Effector memory CD8-positive, alpha-beta T cell (primary cell): ENCODE measurements around the gene KCP.

ENCODE experiments used
- ATAC-seq: fragments of 150-1000 bp; cut with Tn5 transposase; replicated peaks from 2 replicates; pipeline ENCODE4 v1.10.0; 2021; ENCODE audit warnings: mild to moderate bottlenecking, moderate library complexity
- DNase-seq, 3 experiments: peaks; one replicate each; pipeline ENCODE4 v3.0.0; 2021
- H3K27ac Mint-ChIP-seq, 2 donors: one replicate each; pipeline ENCODE4 v1.8.0; 2022; ENCODE audit warnings: mild to moderate bottlenecking in 2 of 2, mixed read lengths in 2 of 2, moderate library complexity in 2 of 2
- H3K27me3 Mint-ChIP-seq, 2 donors: one replicate each; pipeline ENCODE4 v1.8.0; 2022; ENCODE audit warnings: mixed read lengths in 2 of 2
- H3K36me3 Mint-ChIP-seq: one replicate; pipeline ENCODE4 v1.8.0; 2022; ENCODE audit warnings: mild to moderate bottlenecking, moderate library complexity, mixed read lengths; ENCODE audit not compliant: insufficient read depth
- H3K4me1 Mint-ChIP-seq, 2 donors: one replicate each; pipeline ENCODE4 v1.8.0; 2022; ENCODE audit warnings: low read depth in 2 of 2, mixed read lengths in 2 of 2
- H3K4me3 Mint-ChIP-seq, 2 donors: one replicate each; pipeline ENCODE4 v1.8.0; 2022; ENCODE audit warnings: mild to moderate bottlenecking in 2 of 2, mixed read lengths in 2 of 2, moderate library complexity in 2 of 2
- H3K9me3 Mint-ChIP-seq, 2 donors: one replicate each; pipeline ENCODE4 v1.8.0; 2022; ENCODE audit warnings: mixed read lengths in 2 of 2

KCP gene

GRCh38 chr7:128846781-128847444 is 63.6 kb downstream of the KCP start:
- DNase-seq (no peak), ATAC-seq (no peak)
- Mint-ChIP-seq H3K27me3 (no peaks in the 10 kb centered on the region), H3K27ac (no peak overlapping the region), H3K36me3 (no peaks in the 10 kb centered on the region), H3K9me3 (no peaks in the 10 kb centered on the region), H3K4me1 (peaks cover 0 to 1% of the 10 kb centered on the region in 2 donors), H3K4me3 (no peak overlapping the region)

- Mint-ChIP-seq H3K9me3 (no peaks in the 10 kb centered on the region), H3K27ac (no peak overlapping the region), H3K4me3 (no peak overlapping the region), H3K27me3 (no peaks in the 10 kb centered on the region), H3K36me3 (no peaks in the 10 kb centered on the region), H3K4me1 (peaks cover 0 to 1% of the 10 kb centered on the region in 2 donors)
- ATAC-seq (no peak), DNase-seq (no peak)
Measured at GRCh38 chr7:128845987-128846386, 64.5 kb downstream of the KCP start.

- DNase-seq (no peak), ATAC-seq (no peak)
- no peaks in the 10 kb centered on the region for H3K36me3 Mint-ChIP-seq
- no peak overlapping the region for H3K4me3 Mint-ChIP-seq
- H3K9me3 Mint-ChIP-seq: no peaks in the 10 kb centered on the region
- no peak overlapping the region for H3K27ac Mint-ChIP-seq
- peaks cover 0 to 1% of the 10 kb centered on the region in 2 donors for H3K4me1 Mint-ChIP-seq
- peaks cover 0 to 4% of the 10 kb centered on the region in 2 donors for H3K27me3 Mint-ChIP-seq
Measured at GRCh38 chr7:128845475-128845874, 65.0 kb downstream of the KCP start.

- H3K4me3 Mint-ChIP-seq: no peak overlapping the region
- no peak overlapping the region for H3K27ac Mint-ChIP-seq
- DNase-seq (no peak), ATAC-seq (no peak)
- no peaks in the 10 kb centered on the region for H3K9me3 Mint-ChIP-seq
- peaks cover 0 to 8% of the 10 kb centered on the region in 2 donors for H3K27me3 Mint-ChIP-seq
- H3K36me3 Mint-ChIP-seq: no peaks in the 10 kb centered on the region
- H3K4me1 Mint-ChIP-seq: peaks cover 0 to 1% of the 10 kb centered on the region in 2 donors
Measured at GRCh38 chr7:128844777-128845311, 65.7 kb downstream of the KCP start.

- H3K27ac Mint-ChIP-seq: no peak overlapping the region
- H3K4me3 Mint-ChIP-seq: no peak overlapping the region
- H3K9me3 Mint-ChIP-seq: no peaks in the 10 kb centered on the region
- ATAC-seq (no peak), DNase-seq (no peak)
- H3K27me3 Mint-ChIP-seq: peaks cover 0 to 8% of the 10 kb centered on the region in 2 donors
- peaks cover 0 to 1% of the 10 kb centered on the region in 2 donors for H3K4me1 Mint-ChIP-seq
- no peaks in the 10 kb centered on the region for H3K36me3 Mint-ChIP-seq
Measured at GRCh38 chr7:128843938-128844621, 66.4 kb downstream of the KCP start.

GRCh38 chr7:128842674-128843641 is 67.6 kb downstream of the KCP start:
- peaks cover 0 to 1% of the 10 kb centered on the region in 2 donors for H3K4me1 Mint-ChIP-seq
- DNase-seq (no peak), ATAC-seq (no peak)
- peaks cover 0 to 8% of the 10 kb centered on the region in 2 donors for H3K27me3 Mint-ChIP-seq
- H3K27ac Mint-ChIP-seq: no peak overlapping the region
- no peak overlapping the region for H3K4me3 Mint-ChIP-seq
- no peaks in the 10 kb centered on the region for H3K36me3 Mint-ChIP-seq
- no peaks in the 10 kb centered on the region for H3K9me3 Mint-ChIP-seq

GRCh38 chr7:128841921-128842673 is 68.4 kb downstream of the KCP start:
- ATAC-seq (peak; percentile 76), DNase-seq (peak; percentile 44 to 55 (median 53))
- H3K4me3 Mint-ChIP-seq: no peak overlapping the region
- no peaks in the 10 kb centered on the region for H3K9me3 Mint-ChIP-seq
- peaks cover 0 to 1% of the 10 kb centered on the region in 2 donors for H3K4me1 Mint-ChIP-seq
- no peaks in the 10 kb centered on the region for H3K36me3 Mint-ChIP-seq
- H3K27ac Mint-ChIP-seq: no peak overlapping the region
- peaks cover 0 to 8% of the 10 kb centered on the region in 2 donors for H3K27me3 Mint-ChIP-seq

GRCh38 chr7:128841171-128841690 is 69.3 kb downstream of the KCP start:
- H3K27me3 Mint-ChIP-seq: peaks cover 0 to 16% of the 10 kb centered on the region in 2 donors
- no peak overlapping the region for H3K27ac Mint-ChIP-seq
- peaks cover 0 to 1% of the 10 kb centered on the region in 2 donors for H3K4me1 Mint-ChIP-seq
- DNase-seq: no peak
- H3K4me3 Mint-ChIP-seq: no peak overlapping the region
- peak; percentile 35 for ATAC-seq
- no peaks in the 10 kb centered on the region for H3K36me3 Mint-ChIP-seq
- H3K9me3 Mint-ChIP-seq: no peaks in the 10 kb centered on the region

- Mint-ChIP-seq H3K27ac (no peak overlapping the region), H3K4me3 (no peak overlapping the region), H3K36me3 (no peaks in the 10 kb centered on the region), H3K9me3 (no peaks in the 10 kb centered on the region), H3K4me1 (peaks cover 0 to 1% of the 10 kb centered on the region in 2 donors), H3K27me3 (peaks cover 0 to 17% of the 10 kb centered on the region in 2 donors)
- ATAC-seq (no peak), DNase-seq (no peak)
Measured at GRCh38 chr7:128840326-128841170, 70.0 kb downstream of the KCP start.

- H3K36me3 Mint-ChIP-seq: no peaks in the 10 kb centered on the region
- H3K4me1 Mint-ChIP-seq: peaks cover 0 to 1% of the 10 kb centered on the region in 2 donors
- H3K4me3 Mint-ChIP-seq: no peak overlapping the region
- H3K27ac Mint-ChIP-seq: no peak overlapping the region
- ATAC-seq (no peak), DNase-seq (no peak)
- H3K27me3 Mint-ChIP-seq: peaks cover 0 to 17% of the 10 kb centered on the region in 2 donors
- no peaks in the 10 kb centered on the region for H3K9me3 Mint-ChIP-seq
Measured at GRCh38 chr7:128839751-128840177, 70.7 kb downstream of the KCP start.

- no peak for DNase-seq
- ATAC-seq: no peak
- H3K4me3 Mint-ChIP-seq: no peak overlapping the region
- no peak overlapping the region for H3K27ac Mint-ChIP-seq
- peaks cover 0 to 1% of the 10 kb centered on the region in 2 donors for H3K4me1 Mint-ChIP-seq
- no peaks in the 10 kb centered on the region for H3K9me3 Mint-ChIP-seq
- H3K27me3 Mint-ChIP-seq: peaks cover 0 to 17% of the 10 kb centered on the region in 2 donors
- H3K36me3 Mint-ChIP-seq: no peaks in the 10 kb centered on the region
Measured at GRCh38 chr7:128838981-128839731, 71.4 kb downstream of the KCP start.
